NCI-H2227 treated with DMSO at 0.1 percent for 48 hours (cell line): ENCODE data around the gene SYCP2.

Source experiments
- DNase-seq: peaks from one replicate; lab custom pipeline; 2025; lab: John Stamatoyannopoulos, UW

Gene SYCP2

DNA sequence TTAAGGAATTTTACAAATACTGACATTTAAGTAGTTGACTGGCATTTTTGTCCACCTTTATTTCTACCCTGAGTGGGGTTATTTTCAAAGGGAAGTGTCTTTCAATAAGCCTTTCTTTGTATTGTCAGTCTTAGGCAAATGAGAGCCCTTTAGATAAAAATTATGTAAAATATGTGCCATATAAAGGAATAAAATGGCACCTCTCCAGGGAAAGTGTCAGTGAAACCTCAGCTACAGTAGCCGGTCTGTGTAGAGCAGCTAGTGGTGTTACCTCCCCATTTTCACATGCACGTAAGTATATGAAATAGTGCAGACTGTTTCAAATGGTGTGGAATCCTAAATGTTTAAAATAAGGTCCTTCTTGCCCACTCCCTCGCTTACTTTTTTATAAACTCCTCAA is 11.7 kb upstream of the SYCP2 start:
- DNase-seq: no peak

DNA sequence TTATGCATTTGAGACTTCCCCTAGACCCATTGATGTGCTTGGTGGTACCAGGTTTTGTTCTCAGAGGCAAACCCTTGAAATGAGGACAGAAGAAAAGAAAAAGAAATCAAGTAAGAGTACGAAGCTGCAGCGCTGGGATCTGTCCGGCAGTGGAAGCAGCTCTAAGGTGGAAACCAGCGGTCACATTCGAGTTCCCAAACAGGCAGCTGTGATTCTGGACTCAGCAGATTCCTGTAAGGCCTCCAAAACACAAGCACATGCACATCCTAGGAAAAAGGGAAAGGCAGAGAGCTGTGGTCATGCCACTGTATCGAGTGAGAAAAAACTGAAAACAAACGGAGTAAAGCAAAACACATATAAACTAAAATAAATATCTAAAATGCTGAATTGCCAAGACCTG is 11.3 kb upstream of the SYCP2 start:
- DNase-seq: no peak

DNA sequence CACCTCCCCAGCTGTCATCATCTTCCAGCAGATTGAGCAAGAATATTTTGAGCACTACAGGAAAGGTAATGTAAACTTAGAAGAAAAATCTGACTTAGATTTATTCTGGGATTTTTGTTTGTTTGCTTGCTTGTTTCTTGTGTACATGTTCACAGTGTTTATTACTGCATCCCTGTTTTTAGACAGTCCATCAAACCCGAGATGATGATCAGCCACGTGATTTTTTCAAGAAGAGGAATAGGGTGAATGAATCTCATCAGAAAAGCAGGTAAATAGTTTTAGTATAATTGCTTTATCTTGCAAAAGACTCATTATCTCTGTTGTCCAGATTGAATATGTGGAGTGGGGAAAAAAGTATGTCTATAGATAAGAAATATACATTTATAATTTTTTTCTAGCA is 8.8 kb upstream of the SYCP2 start:
- DNase-seq: no peak

DNA sequence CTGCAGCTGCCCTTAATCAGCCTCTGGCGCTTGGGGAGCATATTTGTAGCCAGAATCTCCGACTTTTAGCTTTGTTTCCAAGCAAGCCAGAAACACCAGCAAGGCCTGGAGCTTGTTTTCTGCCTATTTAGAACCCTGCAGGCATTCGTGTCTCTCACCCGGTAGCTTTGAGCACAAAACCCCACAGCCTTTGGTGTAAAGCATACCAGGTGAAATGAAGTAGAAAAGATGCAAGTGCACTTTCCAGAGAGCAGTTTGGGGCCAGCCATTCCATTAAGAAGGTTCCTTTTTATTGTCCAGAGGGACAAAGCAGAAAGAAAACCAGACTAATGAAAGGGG is 7.5 kb upstream of the SYCP2 start:
- DNase-seq: no peak

DNA sequence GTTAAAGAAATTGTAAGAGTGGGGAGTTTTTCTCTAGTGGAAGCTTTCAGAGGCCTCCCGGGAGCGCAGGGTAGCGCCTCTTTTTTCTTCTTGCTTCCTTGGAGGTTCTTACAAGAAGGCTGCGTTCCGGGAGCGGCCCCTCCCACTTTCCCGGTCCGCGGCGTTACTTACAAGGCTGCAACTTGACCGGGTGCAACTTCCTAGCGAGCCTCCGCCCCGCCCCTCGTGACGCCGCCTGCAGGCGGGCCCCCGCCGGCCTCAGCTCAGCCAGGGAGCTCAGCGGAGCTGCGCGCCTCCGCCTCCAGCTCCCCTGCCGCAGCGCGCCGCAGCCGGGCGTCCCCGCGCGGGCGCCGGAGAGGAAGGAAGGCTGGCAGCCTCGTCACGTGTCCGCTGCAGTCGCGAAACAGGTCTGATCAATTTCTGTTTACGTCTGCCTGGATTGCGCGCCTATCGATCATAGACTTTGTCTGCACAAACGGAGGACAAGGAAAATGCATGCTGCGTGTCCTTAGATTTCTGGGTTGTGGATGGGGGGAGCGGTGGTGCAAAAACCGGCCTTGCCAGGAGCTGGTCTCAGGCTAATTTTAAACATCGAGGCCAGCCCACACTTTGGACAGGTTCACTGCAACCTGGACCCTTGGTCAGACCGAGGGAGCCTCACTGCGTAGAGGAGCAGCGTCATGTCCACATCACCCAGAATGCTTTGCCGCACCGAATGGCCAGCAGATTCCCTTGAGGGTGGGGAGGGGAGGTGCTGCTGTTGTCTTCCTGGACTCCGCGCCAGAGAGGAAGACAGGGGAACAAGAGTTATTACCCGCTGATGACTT is 6.9 kb upstream of the SYCP2 start, which contains the start of the genes FAM217B and PPP1R3D:
Gene FAM217B, plus strand, starts transcription at position 261 of the 827 bp plus-strand sequence. CDS start 3,555 bp downstream, outside the sequence.
Gene PPP1R3D, minus strand, starts transcription at position 177 of the 827 bp plus-strand sequence. CDS start 374 bp downstream, outside the sequence.
- DNase-seq: peak; percentile 90

DNA sequence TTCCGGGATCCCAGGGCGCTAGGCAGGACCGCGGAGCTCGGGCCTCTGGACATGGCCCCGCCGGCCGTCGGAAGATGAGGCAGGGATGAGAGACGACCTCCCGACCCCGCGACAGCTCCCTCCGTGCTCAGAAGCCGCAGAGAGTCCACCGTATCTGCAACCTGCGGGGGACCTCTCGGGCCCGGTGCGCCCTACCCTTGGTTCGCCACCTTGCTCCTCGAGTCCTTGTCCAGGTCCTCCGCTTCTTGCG is 6.4 kb upstream of the SYCP2 start:
- no peak for DNase-seq

DNA sequence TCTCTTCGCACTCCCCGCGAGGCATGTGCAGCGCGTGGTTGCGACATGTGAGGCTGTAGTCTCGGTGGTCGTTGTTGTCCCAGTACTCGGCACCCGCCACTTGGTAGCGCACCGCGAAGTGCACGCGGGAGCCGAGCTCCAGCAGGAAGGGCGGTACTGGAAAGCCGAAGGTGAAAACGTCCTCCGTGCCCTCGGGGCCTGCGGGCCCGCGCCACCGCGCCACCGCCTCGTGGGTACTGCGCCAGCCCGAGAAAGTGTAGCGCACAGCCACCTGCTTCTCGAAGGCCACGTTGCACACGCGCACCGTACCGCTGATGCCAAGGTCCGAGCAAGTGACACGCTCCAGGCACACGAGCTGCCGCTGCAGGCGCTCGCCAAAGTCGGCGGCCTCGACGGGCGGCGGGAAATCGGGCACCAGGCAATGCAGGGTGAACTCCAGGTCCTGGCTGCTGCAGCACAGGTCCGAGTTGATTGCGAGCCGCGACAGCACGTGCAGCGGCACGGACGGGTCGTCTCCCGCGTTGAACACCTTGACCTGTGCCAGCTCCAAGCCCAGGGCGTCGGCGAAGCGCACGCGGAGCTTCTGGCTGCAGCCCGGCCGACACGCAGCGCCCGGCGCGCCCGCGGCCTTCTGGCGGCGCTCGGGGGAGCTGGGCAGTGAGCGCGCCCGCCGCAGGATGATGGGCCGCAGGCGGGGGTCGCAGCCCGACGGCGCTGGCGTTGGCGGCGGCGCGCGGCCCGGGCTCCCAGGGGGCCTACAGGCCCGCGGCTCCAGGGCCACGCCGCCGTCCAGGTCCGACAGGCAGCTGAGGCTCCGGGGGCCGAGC is 5.8 kb upstream of the SYCP2 start:
- DNase-seq: no peak

DNA sequence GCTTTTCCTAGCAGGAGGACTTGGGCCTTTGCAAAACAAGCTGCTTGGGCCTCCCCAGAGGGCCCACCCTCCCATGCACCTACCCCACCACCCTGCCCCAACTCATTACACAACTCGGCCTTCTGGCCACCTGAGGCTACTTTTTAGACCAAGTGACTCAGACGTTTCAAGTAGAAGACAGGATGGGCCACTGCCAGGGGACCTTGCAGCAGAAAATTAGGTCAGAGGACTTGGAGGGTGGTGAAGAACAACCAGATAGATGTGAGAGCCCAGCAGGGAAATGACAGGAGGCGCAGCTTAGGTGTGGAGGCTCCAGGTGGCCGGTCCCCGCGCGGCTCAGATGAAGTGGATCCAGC is 5.2 kb upstream of the SYCP2 start:
- DNase-seq: no peak

DNA sequence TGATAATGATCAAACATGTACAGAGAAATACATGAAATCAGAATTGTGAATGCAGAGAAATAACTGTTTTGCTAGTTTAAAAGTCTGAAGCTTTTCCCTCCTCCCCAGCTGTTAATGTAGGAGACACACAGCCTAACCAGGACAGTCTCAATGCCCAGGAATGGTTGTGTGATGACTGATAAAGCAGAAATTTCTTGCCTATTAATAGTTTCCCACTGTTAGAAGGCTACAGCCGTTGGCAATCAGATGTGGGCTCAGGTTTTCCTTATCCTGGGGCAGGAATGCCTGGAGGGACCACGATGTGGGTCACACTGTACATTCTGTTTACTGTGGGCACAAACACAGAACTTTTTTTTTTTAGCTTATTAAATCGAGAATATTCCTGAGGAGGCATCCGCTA is 4.8 kb upstream of the SYCP2 start:
- DNase-seq: no peak

DNA sequence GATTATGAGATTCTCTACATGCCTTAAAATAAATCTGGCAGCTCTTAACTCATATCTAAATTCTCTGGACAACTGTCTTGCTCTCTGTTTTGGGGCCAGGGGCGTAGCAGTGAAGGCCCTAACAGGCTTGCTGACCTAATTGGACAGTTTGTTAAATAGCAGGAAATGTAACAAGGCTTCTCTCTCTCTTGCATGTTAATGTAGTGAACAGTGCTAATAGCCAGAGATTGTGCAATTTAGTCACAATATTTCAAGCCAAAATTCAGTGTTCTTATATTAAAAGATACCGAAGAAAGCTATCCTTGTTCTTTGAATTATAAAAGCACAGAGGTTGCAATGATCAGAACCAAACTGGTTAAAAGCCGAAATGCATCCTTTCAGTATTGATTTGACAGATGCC is 3.7 kb upstream of the SYCP2 start:
- no peak for DNase-seq

DNA sequence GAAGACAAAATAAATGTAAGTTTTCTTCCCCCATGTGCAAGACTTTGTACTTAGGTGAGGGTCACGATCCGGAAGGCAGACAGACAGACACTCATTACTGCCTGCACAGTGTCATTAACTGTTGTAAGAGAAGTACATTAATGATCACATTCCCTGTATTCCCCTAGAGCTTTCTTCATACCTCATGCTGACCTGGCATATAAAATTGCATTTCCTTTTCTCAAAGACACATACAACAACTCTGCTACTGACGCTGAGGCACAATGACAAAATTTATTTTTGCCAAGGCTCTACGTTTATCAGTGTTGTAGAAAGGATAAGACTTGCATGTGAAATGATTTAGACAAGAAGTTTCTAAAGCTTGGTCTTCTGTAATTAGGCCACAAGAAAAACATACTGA is 3.0 kb upstream of the SYCP2 start:
- no peak for DNase-seq

DNA sequence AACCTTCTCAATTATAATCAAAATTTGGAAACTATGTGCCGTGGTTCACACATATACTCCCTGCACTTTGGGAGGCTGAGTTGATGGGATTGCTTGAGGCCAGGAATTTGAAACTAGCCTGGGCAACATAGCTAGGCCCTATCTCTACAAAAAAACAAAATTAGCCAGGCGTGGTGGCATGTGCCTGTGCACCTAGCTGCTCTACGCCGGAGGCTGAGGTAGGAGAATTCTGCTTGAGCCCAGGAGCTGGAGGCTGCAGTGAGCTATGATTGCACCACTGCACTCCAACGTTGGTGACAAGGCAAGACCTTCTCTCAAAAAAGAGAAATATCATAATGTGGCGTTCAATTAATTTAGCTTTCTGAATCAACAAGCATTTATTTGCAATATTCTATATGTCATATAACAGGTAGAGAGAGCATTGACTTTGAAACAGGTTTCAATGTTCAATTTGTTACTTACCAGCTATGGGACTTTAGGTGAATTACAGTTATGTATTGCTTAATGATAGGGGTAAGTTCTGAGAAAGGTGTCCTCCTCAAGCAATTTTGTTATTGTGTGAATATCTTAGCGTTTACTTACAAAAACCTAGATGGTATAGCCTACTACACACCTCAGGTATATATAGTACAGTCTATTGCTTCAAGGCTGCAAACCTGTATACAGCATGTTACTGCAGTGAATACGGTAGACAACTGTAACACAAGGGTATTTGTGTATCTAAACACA is 2.2 kb upstream of the SYCP2 start:
- no peak for DNase-seq

DNA sequence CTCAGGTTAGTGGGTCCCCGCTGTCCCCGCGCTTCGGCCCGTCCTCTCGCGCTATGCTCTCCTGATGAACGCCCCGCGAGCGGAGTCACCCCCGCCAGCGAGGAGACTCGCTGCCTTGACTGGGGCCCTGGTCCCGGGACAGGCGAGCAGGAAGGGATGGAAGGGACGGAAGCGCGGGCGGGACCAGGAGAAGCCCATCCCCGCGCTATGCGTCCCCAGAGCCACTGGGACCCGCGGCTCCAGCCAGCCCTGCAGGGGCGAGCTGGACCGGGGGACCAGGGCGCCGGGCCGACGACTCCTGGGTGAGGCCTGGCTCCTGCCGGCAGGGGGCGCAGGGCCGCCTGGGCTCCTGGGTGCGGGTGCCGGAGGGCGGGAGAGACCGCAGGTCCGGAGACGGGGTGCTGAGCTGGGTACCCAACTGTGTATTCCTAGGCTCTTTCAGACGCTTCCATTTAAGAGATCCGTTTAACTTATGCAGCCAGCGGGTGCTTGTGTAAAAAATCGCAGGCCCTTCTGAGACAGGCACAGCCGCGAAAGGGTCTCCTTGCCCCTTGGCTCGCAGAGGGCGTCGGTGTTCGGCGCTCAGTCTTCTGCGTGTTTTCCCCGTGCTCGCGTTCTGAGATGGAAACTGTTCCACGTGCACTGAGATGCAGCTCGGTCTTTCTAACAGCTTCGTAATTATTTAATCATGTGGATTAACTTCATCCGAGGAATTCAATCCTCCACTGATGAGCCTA is 580 bp upstream of the SYCP2 start:
- peak; percentile 91 for DNase-seq

DNA sequence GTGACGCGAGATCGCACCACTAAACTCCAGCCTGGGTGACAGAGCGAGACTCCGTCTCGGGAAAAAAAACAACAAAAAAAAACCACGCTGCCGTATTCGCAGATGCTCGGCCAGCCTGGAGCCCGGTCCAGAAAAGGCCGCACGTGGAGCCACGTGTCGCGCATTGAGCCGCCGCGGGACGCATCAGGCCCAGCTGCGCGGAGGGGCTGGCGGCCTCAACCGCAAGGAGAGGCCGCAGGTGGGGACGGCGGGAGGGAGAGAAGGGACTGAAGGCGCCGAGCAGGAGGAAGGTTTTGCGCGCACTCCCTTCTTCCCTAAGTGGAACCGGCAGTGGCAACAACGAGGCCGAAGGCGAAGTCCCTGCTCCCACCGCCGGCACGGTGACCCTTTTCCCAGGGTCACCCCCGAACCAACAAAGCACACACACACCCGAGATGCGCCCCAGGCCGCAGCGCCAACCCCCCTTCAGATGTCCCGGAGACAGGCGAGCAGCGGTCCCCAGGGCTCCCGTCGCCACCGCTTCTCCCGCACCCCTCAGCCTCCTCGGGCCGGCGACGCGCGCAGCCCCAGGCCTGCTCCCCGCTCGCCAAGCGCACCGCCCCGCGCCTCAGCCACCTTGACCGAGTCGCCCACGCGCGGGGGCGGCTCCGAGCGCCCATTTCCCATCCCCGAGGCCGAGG is 681 bp downstream of the SYCP2 start:
- no peak for DNase-seq

DNA sequence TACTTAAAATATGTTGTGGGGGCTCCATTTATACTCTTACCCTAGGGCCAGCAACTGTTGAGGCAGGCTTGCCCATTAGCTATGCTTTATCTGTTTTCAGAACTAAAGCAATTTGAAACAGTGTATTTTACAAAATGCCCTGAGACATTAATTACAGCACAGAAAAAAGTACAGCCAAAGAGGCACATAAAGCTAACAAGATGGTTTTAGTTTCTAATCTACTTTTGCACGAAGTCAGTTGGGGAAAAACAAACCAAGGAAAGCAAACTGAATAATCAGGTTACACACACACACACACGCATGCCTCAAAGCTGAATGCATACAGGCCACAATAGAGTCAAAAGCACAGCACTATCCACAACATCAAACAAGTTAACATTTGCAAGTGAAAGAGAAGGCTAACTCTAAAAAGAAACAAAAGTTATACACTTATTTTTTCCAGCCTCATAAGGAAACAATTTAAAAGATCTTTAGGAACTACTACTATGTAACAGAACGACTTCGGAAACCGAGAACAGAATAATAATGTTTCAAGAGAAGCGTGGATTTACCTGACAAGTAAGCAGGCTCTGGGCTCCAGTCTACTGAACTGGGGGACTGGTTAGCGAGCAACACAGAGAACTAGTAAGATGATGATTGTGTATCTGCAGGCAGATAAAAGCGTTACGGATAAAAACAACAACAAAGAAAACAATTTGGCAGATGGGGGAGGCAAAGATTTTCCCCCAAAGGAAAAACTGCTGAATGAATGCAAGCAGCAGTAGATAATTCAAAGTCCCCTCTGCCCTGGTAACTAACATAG is 1.7 kb downstream of the SYCP2 start:
- no peak for DNase-seq

DNA sequence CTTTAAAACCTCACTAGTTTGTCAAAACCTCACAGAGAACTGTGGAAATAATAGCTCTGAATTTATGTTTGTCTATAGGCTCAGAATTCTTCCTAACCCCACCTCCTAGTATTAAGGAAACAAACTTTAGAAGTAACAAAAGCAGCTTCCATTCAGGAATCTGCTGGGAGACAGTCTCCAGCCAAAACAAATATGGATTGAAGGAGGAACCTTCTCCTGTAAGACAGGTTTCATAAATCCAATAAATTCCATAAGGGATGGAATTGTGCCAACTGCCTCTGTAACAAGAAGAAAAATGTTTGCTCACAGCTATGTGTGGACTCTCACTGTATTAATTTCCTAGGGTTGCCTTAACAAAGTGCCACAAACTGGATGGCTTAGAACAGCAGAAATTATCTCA is 7.5 kb downstream of the SYCP2 start:
- peak; percentile 42 for DNase-seq

DNA sequence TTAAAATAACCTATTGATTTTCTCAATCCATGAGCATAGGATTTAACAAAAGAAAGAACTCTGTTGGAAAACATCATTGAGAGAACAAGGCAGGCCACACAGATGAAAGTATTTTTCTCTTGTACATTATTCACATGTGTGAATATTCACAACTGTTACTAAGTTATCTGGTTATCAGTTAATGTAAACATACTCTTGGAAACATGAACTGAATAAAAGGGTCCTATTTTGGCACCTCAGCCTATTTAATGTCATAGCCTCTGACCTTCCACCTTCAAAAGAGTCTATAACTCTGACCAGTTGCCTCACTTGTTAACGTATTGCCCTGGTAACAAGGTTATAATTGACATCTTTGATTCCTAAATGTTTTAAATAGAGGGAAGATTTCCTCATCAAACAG is 8.1 kb downstream of the SYCP2 start:
- no peak for DNase-seq

DNA sequence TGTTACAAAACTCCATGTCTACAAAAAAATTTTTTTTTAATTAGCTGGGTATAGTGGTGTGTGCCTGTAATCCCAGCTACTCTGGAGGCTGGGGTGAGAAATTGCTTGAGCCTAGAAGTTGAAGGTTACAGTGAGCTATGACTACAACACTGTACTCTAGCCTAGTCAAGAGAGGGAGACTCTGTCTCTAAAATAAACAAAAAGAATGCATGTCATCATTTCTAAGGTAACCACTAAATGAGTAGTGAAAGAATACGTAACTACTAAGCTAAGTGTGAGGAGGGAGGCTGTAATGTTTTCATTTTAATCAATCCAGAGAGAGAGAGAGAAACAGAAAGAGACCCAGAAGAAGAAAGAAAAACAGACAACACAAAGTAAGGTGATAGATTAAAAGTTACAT is 9.9 kb downstream of the SYCP2 start:
- DNase-seq: no peak

DNA sequence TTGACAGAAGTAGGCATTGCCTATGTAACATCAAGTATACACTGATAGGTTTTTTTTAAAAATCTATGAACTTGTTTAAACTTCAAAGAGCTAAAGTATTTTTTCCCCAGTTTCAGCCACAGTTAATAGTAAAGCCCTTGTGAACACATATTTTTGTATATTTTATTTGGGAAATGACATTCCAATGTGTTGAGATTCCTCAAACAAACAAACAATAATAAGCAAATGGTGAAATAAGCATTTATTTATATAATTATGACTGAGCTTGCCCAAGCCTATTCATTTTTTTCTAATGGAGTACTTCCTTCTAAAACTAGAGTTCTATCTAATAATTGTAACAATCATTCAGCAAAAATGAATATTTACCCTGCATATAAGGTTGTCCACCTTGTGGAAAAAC is 12.5 kb downstream of the SYCP2 start:
- DNase-seq: no peak

DNA sequence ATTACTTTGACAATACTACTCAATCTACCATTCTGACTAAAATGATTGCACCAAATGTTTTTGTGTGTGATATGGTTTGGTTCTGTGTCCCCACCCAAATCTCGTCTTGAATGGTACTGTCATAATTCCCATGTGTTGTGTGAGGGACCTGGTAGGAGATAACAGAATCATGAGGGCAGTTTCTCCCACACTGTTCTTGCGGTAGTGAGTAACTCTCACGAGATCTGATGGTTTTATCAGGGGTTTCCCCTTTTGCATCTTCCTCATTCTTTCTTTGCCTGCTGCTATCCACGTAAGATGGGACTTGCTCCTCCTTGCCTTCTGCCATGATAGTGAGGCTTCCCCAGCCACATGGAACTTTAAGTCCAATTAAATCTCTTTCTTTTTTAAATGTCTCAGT is 20.8 kb downstream of the SYCP2 start:
- DNase-seq: no peak

DNA sequence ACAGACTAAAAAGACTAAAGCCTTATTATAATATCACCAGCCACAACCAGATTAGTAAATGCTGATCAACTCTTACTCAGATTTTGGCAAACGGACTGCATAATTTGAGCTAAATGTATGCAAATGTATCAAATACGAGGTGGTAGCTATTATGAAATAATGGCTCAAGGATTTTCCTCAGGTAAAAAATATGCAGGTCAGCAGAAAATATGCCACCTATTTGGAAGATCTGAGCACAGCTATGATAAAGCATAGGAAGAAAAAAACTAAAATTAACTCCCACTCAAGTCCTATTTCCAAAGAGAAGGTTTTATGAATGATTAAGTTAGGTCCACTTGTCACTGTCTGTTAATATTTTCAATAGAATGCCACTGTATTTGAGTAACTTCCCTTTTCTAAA is 22.4 kb downstream of the SYCP2 start:
- no peak for DNase-seq
